ENCODE data around the gene MYO7A.

Gene MYO7A

GRCh38 chr11:77127235-77127911 lies 673 bp upstream of the MYO7A start:
- DNase-seq (ENCODE audit: low read depth in 2 of 2): peak; percentile 34 to 45

GRCh38 chr11:77129069-77129841 lies 1.2 kb downstream of the MYO7A start:
- no peak for DNase-seq (ENCODE audit: low read depth in 2 of 2)

- no peak for DNase-seq (ENCODE audit: low read depth in 2 of 2)
These were observed 2.1 kb downstream of the MYO7A start for GRCh38 chr11:77129842-77130756.

GRCh38 chr11:77130763-77131513 lies 2.9 kb downstream of the MYO7A start:
- DNase-seq (ENCODE audit: low read depth in 2 of 2): no peak

- no peak for DNase-seq (ENCODE audit: low read depth in 2 of 2)
These were observed 3.5 kb downstream of the MYO7A start for GRCh38 chr11:77131560-77131959.

- DNase-seq (ENCODE audit: low read depth in 2 of 2): no peak
These were observed 7.0 kb downstream of the MYO7A start for GRCh38 chr11:77135069-77135468.

- no peak for DNase-seq (ENCODE audit: low read depth in 2 of 2)
These were observed 8.0 kb downstream of the MYO7A start for GRCh38 chr11:77136074-77136473.

- no peak for DNase-seq (ENCODE audit: low read depth in 2 of 2)
These were observed 8.9 kb downstream of the MYO7A start for GRCh38 chr11:77136784-77137420.

- DNase-seq (ENCODE audit: low read depth in 2 of 2): no peak
These were observed 9.4 kb downstream of the MYO7A start for GRCh38 chr11:77137421-77137820.

GRCh38 chr11:77138106-77138649 lies 10.1 kb downstream of the MYO7A start:
- no peak for DNase-seq (ENCODE audit: low read depth in 2 of 2)

GRCh38 chr11:77139201-77139600 lies 11.2 kb downstream of the MYO7A start:
- no peak for DNase-seq (ENCODE audit: low read depth in 2 of 2)

- no peak for DNase-seq (ENCODE audit: low read depth in 2 of 2)
These were observed 12.3 kb downstream of the MYO7A start for GRCh38 chr11:77140231-77140851.

GRCh38 chr11:77141034-77141433 lies 13.0 kb downstream of the MYO7A start:
- DNase-seq (ENCODE audit: low read depth in 2 of 2): peak in 1 of 2 donors; percentile 17

- DNase-seq (ENCODE audit: low read depth in 2 of 2): no peak
These were observed 13.4 kb downstream of the MYO7A start for GRCh38 chr11:77141475-77141874.

- DNase-seq (ENCODE audit: low read depth in 2 of 2): no peak
These were observed 14.3 kb downstream of the MYO7A start for GRCh38 chr11:77142091-77142975.

- DNase-seq (ENCODE audit: low read depth in 2 of 2): no peak
These were observed 15.5 kb downstream of the MYO7A start for GRCh38 chr11:77143405-77144020.

- no peak for DNase-seq (ENCODE audit: low read depth in 2 of 2)
These were observed 16.3 kb downstream of the MYO7A start for GRCh38 chr11:77144196-77144856.

GRCh38 chr11:77144857-77145428 lies 16.9 kb downstream of the MYO7A start:
- DNase-seq (ENCODE audit: low read depth in 2 of 2): no peak
